GM19240 (cell line): ENCODE measurements around the gene SELENOM.
"Not testable (repeated sequence)": the region's sequence is repeated elsewhere in the genome, so short reads cannot be mapped to it uniquely, and the experiment has no call there.

Source experiments
- DNase-seq: peaks from one replicate; pipeline ENCODE4 v3.0.0; 2011; ENCODE audit warnings: low spot score; ENCODE audit not compliant: insufficient read length

Gene SELENOM

DNA sequence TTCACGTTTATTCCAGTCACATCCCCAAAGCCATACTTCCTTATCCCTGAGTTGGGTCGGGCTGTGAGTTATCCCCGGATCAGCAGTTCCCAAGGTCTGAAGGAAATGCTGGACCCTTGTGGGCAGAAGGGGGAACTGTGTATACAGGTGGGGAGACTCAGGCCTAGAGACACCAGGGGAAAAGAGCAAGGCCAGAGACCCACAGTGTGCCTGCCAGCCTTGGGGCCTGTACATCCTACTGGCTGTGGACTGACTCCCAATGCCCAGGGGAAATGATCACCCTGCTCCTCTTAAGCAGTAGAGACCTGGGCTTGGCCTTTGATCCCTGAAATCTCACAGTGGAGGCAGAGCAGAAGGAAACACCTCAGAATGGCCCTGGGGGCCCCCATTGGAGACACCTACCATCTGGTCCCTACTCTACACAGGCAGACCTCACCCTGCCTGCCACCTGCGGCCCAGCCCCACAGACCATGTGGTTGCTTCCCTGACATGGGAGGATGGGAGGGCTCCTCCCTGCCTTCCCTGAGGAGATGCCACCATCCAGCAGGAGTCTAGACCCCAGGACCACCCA, 1.3 kb downstream of the SELENOM start:
- no peak for DNase-seq

DNA sequence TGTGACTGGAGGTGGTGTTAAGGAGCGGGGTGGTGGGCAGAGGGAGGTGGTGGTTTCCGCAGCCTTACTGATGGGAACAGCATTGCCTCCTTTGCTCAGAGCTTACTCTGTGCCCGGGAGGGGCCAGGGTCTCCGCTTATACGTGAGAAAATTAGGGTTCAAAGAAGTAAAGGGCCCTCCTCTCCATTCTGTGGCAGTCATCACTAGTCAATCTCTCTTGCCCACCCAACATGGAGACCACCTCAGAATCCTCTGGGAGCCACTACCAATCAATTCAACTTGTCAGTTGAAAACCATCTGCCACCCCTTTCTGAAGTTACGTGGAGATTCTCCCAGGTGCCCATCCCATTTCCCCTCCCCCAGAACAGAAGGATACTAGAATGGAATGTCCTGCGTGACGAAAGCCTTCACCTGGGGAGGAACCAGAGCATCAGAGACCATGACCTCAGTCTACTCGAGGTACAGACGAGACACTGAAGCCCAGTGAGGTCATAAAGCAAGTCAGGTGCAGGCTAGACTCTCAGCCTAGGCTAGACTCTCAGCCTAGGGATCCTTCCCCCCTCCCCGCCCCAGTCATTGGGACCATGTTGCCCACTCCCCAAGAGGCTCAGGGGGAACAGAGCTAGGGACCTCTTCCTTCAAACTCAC, 2.0 kb downstream of the SELENOM start:
- DNase-seq = no peak

DNA sequence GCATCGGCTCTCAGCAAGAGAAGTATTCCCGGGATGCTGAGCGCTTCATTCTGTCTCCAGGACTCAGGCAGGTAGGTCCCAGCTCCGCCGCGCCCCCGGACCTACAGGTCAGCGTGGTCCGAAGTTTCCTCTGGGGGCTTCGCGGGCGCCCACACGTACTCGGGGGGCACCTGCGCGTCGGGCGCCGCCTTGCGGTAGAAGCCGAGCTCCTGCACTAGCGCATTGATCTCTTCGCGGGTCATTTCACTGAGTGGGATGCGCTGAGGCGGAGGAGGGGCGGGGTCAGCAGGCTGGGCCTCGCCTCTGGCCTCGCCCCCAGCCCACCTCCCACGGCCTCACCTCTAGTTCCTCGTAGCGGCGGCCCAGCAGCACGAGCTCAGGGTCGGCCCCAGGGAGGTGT, 2.5 kb downstream of the SELENOM start:
- no peak for DNase-seq

DNA sequence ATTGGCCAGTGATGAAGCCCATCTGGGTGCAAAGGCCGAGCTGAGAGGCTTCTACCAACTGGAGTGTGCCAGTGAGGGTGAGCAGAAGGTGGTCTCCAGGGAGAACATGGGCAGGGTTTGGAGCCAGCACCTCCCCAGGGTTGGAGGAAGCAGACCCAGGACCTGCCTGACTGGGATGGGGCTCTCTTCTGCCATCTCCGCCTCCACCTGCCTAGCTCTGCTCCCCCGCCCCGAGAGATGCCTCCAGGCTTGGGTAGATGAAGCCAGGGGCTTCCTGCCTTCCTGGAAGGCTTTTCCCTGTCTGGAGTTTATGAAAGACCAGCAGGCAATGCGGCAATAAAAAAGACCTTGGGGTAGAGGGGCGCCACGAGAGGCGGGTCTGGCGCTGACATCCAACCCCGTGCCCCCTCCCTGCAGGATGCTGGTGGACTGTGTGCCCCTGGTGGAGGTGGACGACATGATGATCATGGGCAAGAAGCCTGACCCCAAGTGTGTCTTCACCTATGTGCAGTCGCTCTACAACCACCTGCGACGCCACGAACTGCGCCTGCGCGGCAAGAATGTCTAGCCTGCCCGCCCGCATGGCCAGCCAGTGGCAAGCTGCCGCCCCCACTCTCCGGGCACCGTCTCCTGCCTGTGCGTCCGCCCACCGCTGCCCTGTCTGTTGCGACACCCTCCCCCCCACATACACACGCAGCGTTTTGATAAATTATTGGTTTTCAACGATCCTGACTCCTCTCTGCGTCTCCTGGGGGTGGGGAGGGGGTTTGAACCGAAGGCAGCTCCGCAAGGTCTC, 3.3 kb downstream of the SELENOM start:
- DNase-seq = no peak

DNA sequence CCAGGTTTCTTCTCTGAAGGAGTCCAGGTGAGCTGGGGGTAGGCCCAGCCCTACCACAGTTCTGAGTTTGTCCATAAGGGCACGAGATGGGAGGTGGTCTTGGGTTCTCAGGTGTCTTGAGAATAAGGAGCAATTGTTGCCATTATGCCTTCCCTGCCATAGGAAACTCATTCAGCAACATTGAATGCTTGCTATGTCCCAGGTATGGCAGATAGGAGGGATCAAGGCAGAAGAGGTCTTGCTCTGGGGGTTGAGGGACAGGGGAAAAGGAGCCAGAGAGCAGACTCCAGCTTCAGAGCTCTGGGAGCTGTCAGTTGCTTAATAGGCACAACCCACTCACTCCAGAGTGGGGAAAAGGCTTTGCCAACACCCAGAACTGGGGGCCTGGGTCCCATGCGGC, 4.3 kb downstream of the SELENOM start:
- no peak for DNase-seq

DNA sequence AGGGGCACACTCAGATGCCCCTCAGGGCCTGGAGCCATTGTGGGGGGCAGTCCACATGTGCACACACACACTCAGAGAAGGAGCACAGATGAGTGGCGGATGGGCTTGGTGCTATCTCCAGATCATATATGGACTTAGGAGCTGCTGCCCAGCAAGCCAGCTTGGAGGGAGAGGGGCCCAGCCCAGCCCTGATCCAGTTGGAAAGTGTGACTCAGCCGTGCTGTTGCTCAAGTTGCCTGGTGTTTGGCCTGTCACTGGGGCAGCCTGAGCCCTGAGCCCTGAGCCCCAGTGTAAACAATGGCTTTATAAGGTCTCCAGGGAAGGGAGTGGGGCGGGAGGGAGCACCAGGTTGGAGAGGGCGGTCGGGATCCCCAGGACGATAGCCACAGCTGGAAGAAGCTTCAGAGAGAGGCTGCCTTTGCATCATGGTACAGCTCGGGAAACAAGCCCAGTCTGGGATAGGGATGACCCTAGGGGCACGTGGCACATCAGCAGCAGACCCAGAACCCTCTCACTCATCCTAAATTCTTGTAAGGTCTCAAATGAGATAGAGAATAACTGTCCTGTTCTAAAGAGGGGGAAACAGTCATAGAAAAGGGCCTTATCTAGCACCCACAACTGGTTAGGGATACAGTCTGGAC, 4.8 kb downstream of the SELENOM start:
- DNase-seq = no peak

DNA sequence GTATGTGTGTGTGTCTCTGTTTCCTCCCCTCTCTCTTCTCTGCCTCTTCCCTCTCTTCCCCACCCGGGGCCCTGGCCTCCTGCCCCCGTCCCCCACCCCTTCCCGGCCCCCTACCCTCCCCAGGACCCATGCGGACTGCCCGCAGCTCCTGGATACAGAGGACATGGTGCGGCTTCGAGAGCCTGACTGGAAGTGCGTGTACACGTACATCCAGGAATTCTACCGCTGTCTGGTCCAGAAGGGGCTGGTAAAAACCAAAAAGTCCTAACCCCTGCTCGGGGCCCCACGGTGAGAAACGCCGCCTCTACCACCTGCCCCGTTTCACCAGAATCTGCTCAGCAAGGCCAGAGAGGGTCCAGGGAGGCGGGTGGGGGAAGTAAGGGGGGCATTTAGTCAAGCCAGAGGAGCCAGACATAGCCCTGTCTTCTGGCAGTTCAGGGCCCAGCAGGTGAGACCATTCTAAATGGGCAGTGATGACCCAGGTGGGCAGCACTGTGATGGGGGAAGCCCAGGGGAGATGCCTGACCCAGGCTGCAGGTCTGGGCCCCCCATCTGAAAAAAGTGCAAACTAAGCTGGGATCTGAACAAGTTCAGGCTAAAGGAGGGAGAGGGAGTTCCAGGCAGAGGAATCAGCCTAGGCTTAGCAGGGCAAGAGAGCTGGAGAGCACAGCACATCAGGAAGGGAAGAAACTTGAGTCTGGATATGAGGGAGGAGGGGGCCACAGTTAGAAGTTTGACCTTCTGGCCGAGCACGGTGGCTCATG, 6.4 kb downstream of the SELENOM start:
- DNase-seq = no peak

DNA sequence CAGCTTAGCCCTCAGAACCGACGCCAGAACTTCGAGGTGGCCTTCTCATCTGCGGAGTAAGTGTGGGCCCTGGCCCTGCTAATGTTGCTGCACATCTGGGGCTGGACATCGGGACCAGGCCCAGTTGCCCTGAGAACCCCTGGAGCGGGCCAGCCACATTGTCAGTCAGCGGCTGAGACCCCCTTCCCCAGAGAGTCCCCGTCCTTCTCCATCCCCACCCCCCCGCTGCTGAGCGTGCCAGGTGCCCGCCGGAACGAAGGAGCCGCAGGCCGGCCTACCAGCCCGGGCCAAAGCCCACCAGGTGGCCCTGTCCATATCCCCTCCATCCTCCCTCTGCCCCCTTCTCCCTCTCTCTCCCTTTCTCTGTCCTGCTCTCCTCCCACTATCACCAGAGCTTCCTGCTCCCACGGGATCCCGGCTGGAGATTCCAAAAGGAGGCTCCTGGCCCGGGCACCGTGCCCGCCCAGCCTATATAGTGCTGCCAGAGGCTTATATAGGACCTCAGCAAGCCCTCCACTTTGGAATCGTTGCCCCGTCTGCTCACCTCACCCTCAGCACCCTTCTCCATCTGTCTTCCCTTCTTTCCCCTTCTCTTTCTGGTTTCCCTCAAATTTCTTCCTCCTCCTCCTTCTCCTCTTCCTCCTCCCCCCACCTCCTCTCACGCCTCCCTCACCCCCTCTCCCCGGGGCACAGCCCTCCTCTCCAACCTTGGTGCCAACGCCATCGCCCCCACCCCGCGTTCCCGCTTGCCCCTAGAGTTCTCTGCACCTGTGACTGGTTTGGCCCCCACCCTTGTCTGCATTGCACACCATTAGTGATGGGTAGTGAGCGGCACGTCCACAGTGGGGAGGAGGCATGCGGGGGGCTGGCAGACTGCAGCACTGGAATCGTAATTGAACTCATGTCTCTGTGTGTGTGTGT, 7.3 kb downstream of the SELENOM start:
- no peak for DNase-seq

DNA sequence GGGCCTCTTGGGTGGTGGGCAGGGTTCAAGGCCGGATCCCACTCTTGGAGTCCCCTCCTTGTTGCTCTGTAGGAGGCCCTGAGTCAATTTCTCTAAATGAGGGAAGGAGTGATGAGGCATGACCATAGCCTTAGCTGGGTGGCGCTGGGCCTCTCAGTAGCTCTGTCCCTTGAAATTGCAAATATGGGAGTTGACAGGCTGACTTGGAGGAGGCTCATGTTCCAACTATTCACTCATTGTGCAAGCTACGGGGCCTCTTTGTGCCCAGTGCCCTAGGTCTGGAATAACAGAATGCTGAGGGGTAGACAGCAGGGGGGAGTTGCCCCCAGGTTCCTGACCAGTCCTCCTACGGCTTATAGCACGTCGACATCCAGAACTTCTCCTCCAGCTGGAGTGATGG, 8.0 kb downstream of the SELENOM start:
- DNase-seq = no peak

DNA sequence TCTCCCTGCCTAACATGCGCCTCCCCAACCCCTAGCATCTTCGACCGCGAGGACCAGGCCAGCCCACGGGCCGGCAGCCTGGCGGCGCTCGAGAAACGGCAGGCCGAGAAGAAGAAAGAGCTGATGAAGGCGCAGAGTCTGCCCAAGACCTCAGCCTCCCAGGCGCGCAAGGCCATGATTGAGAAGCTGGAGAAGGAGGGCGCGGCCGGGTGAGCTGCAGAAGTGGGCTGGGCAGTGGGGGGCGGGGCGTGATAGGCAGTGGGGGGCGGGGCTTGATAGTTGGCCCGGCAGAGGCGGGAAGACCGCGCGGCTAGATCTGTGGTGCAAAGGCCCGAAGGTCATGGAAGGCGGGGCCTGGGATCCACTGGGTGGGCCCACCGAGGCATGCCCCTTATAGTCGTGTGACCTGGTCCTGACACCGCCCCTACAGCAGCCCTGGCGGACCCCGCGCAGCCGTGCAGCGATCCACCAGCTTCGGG, 8.7 kb downstream of the SELENOM start:
- no peak for DNase-seq

DNA sequence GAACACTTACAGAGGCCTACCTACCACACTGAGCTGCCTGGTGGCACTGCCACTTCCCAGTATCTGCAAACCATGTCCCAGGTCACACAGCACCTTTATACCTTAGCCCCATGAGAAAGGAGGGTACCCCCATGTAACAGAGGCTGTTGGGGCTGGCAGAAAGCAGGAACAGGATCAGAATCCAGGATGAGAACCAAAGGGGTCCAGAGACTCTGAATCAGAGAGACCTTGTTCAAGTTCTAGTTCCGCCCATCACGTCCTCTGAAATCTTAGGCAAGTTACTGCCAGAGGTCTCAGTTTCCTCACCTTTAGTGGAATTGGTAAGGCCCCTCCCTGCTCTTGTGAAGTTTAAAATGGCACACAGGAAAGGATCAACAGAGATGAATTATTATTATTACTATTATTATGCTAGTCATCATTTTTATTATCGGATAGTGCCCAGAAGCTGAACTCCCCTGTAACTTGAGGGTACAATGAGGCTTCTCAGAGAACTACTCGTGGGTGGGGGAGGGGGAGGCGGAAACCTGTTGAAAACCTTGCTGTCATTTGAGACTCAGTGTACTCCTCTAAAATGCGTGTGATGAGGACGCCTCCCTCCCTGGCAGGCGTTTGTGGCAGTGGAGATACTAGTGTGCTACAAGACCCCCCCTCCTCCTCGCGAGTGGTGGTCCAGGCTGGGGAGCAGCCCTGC, 9.3 kb downstream of the SELENOM start:
- DNase-seq = no peak

DNA sequence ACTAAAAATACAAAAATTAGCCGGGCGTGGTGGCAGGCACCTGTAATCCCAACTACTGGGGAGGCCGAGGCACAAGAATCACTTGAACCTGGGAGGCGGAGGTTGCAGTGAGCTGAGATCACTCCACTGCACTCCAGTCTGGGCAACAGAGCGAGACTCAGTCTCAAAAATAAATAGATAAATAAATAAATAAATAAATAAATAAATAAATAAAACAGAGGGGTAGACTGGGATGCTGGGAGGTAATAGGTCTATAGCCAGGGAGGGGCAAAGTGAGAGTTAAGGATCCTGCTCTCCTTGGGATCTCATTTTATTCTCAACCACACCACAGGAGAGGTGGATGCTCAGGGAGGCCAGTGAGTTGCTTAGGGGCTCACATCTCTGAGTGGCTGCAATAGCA, 9.8 kb downstream of the SELENOM start:
- not testable (repeated sequence) for DNase-seq

DNA sequence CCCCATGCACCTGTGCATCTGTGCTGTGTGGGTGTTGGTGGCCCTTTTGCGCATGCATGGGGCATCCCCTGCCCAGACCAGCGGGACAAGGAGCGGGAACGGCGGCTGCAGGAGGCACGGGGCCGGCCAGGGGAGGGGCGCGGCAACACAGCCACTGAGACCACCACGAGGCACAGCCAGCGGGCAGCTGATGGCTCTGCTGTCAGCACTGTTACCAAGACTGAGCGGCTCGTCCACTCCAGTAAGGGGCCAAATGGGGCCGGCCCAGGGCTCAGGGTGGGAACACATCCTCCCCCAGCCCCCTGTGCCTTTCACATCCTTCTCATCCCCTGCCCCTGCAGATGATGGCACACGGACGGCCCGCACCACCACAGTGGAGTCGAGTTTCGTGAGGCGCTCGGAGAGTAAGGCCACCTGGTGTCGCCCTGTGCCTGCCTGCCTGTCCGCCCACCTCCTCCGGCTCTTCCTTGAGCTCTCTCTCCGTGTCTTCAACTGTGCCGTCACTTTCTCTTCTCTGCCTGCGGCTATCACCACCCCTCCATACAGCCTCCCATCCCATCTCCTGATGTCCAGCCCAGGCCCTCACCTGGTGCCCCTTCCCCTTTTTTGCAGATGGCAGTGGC, 10.6 kb downstream of the SELENOM start:
- DNase-seq = no peak

DNA sequence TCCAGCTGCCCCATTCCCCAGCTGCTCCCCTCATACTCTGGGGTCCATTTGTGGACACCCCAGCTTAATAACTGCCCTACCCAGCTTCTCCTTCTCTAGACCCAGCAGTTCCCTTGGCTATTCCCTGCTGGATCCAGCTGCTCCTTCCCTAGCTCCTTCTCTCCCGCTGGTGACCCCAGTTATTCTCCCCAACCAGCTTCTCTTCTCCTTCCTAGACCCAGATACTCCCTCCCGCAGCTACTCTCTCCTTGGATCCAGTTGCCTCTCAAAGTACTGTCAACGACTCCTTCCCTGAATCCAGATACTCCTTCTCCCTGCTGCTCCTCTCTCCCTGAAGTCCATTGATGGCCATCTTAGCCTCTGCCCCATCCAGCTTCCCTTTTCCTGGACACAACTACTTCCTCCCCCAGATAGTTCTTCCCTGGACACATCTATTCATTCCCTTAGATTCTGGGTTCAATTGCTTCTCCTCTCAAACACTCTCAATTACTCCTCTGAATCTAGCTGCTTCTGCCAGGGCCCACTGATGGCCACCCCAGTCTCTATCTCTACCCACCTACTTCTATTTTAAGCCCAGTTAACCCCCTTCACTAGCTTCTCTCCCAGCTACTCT, 11.6 kb downstream of the SELENOM start:
- no peak for DNase-seq

DNA sequence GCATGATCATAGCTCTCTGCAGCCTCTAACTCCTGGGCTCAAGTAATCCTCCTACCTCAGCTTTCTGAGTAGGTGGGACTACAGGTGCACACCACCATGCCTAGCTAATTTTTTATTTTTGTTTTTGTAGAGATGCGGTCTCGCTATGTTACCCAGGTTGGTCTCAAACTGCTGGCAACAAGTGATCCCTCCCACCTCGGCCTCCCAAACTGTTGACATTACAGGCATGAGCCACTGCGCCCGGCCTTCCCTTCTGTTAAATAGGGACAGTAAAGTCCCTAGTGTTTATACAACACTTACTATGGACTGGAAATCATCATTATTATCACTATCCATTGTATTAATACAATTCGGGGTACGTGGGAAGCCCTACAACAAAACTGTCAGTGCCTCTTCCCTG, 12.6 kb downstream of the SELENOM start:
- no peak for DNase-seq

DNA sequence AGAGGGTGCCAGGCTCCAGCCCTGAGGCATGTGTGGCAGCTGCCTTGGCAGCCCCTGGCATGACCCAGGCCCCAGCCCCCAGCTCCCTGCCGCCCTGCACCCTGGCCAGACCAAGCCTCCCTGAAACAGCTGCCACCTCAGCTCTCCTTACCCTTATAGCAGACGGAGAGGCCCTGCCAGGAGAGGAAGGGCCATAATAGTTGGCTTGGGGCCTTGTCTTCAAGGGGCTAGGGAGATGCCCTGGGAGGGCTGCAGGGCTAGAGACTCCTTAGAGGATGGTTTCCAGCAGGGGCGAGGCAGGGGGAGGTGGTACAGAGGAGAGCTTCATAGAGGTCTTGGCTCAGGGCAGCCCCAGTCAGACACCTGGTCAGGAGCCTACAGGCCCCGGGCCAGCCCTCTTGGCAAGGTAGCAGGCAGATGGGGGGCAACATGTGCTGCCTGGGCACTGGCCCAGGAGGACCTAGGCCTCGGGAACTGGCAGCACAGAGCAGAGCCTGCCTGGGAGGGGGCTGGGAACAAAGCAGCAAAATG, 13.3 kb downstream of the SELENOM start:
- DNase-seq = no peak

DNA sequence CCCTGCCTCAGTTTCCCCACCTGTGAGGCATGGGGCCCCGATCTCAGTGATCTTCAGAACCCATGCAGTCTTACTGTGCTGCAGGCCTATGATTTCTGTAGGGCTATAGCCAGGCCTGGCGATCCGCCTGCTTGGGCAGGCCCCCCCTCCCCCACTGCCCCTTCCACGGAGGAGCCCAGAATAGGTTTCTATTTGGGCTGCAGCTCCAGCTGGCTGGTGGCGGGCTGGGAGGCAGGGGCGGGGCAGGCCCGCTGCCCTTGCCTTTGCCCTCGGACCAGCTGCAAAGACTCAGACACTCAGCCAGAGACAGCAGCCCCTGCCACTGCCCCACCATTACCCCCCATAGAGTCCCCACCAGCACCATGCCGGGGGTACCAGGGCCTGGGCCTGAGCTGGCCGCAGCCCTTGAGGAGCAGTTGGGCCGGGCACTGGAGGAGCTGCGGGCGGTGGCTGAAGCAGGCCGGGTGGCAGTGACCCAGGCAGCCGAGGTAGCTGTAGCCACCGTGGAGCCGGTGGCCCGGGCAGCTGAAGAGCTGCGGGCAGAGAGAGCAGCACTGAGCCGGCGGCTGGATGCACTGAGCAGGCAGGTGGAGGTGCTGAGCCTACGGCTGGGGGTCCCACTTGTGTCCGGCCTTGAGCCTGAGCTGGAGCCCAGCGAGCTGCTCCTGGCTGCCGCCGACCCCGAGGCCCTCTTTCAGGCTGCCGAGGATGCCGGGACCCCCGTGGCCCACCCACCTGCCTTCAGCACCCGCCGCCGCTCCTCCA, 14.1 kb downstream of the SELENOM start:
- DNase-seq = no peak

DNA sequence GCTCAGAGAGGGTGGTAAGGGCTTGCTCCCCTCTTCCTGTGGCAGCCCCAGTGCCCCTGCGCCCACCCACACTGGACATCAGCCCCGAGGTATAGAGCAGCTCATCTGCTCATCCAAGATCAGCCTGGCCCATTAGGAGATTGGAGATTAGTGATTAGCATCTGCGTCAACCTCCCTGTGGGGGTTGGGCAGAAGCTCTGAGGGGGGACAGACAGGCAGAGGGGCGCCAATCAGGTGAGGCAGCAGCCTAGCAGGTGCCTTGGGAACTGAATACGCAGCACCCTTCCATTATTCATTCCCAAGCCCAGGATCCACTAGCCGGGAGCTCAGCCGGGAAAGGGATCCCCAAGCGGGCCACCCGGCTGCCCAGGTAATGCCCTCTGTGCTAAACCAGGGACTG, 15.2 kb downstream of the SELENOM start:
- DNase-seq = no peak
